HG02938 (cell line): ENCODE data around the gene RAD51AP2.
"Not testable (repeated sequence)": the region's sequence is repeated elsewhere in the genome, so short reads cannot be mapped to it uniquely, and the experiment has no call there.

Source experiments
- ATAC-seq: cut with Tn5 transposase; IDR thresholded peaks from one replicate; pipeline ENCODE4 v1.9.1; 2021; ENCODE audit warnings: mild to moderate bottlenecking, moderate library complexity; ENCODE audit not compliant: unreplicated experiment

Gene RAD51AP2

DNA sequence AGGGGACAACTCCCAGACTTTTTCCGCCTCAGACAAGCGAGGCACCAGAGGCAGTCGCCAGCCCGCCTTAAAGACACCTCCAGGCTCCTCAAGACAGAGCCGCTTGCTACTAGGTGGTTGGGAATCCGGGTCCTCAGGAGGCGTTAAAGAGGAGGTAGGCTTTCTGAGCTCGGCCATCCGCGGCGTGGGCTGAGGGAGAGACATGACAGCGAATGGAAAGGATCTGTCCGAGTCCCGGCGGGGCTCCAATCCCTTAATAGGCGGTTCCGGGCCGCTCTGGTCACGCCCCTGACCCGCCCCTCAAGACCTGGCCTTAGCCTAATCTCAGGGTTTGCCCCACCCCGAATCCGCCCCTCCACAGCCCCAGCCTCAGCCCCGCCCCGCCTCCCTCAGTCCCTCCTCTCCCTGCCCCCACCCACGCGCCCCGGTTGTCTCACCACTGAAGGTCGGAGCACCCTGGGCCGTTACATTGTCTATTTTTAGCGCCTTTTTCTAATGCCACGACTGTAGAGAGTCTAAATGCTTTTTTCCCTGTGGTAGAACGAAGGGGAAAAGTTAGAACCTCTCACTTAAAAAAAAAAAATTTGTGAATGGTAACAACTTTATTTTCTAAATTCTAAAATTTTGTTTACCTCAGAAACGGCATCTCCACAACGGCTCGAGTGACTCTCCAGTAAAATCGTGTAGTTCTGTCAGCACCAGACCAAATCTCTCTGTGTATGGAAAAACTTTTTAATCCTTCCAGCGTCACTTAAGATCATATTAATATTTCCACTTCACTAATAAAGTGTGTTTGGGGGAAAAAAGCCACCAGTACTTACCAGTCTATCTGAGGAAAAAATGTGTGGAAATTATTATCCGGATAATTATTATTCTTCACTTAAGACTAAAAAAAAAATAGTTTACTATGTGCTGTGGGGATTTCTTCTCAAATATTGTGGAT is at the start of gene RAD51AP2:
Gene RAD51AP2 (minus strand): TSS at position 229 of the 943 bp plus-strand sequence. CDS start 25 bp downstream, at position 204.
- peak; percentile 81 for ATAC-seq

DNA sequence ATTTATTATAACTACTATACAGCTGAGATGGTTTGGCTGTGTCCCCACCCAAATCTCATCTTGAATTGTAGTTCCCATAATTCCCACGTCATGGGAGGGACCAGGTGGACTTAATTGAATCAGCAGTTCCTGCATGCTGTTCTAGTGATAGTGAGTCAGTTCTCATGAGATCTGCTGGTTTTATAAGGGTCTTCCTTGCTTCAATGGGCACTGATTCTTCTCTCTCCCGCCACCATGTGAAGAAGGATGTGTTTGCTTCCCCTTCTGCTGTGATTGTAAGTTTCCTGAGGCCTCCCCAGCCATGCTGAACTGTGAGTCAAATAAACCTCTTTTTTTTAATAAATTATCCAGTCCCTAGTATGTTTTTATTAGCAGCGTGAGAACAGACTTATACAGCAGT is 47.5 kb upstream of the RAD51AP2 start:
- ATAC-seq: not testable (repeated sequence)

DNA sequence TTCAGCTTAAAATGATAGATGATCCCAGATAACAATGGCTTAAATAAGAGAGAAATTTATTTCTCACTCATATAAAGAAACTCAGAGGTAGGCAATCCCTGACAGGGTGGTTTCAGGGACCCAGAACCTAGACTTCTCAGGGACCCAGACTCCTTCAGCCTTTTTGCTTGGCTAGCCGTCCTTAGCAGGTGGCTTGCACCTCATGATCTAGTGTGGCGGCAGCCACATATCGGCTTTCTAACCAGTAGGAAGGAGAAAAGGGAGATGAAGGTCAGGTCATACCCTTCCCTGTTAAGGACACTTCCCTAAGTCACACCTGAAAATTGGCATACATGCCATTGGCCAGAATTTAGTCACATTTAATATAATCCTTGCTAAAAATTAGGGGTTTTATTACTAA is 40.6 kb upstream of the RAD51AP2 start:
- ATAC-seq: no peak

DNA sequence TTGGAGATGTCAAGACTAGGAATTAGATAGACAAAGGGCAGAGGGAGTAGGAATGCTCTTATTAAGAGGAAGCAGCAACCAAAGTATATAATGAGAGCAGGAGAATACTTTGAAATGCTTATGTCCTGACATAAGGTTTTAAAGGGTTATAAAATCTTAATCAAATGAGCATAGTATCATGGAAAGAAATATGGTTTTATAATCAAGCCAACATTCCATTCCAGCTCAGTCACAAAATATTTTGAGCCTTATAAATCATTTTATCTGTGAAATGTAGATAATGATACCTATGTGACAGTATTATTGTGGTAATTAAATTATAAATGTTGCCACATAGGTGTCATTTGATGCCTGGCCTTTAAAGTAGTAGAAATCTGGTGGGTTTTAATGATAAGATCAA is 39.8 kb upstream of the RAD51AP2 start:
- ATAC-seq: no peak

DNA sequence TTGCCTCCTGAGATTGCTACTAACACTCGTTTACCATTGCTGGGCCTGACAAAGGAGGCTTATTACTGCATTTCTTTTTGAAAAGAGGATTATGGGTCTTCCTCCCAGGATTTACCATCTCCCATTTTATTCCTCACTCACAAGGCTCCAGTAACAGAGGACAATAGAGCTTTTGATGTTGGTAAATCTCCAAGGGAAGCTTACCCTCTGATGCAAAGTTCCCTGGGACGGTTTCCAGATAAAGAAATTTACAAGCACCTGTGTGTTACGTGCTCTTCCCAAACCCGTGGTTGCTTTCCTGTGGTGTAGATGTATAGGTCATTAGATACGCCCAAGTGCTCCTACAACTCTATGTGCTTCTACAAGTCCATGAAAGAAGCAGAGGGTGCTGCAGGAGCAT is 39.4 kb upstream of the RAD51AP2 start:
- ATAC-seq: no peak

DNA sequence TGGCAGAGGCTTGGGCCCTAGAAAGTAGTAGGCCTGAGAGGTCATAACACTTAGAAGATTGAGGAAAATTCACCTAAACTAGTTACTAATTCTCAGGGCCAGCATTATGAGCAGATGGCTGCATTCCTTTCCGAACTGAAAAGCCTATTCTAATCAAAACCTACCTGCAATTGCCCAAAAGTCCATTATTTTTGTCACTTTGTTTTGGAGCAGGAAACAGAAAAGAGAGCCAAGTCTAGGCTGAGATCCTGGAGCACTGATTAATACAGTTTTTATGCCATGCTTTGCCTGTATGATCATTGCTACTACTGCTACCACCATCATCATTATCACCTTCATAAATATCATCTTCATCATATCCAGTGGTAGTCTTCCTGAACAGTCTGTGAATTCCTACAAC is 36.9 kb upstream of the RAD51AP2 start:
- no peak for ATAC-seq

DNA sequence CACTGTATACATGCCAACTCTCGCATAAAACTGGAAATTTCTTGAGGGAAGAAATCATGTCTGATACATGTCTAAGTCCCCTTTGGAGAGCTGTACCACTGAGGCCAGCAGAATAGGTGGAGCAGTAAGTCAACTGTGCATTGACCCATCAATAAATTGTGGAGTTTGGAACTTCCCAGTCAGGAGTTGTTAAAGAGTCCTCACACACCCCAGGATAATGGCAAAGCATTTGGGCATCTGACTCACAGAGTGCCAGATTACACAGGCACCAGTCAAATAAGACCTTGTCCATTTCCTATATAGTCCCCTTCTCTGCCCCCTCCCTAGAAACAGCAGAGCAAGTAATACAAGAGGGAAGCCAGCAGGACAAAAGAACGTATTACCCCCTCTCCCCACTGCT is 32.7 kb upstream of the RAD51AP2 start:
- no peak for ATAC-seq

DNA sequence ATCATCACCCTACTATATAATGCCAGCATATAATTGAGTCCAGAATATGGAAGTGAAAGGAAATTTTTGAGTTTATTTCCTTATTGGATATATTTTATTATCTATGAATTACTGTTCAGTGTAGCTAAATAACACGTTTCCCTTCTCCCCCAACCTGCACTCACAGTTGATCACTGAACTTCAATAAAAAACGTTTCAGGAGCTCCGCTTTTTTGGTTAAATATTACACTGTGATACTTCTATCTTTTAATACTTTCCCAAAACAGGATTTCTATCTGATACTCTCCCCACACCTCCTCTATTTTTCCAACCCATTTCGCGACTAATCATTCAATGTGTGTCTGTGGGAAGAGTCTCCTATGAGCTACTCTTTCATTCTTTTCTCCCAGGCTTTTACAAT is 29.5 kb upstream of the RAD51AP2 start:
- no peak for ATAC-seq

DNA sequence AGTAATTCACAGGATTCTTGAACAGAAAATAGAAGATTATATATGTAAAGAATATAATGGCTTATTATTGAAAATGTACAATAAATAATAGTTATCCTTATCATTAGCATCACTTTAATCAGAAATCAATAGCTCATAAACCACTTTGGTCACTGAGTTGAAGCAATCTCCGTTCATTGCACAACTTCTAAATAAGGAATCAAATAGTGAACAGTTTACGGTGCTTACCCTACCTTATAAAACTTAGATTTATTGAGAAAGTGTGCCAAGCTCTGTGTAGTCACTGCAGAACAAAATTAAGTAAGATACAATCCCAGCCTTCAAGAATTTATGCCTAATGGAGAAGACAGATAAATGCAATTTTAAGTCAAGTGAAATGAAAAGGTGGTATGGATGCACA is 29.0 kb upstream of the RAD51AP2 start:
- ATAC-seq: no peak

DNA sequence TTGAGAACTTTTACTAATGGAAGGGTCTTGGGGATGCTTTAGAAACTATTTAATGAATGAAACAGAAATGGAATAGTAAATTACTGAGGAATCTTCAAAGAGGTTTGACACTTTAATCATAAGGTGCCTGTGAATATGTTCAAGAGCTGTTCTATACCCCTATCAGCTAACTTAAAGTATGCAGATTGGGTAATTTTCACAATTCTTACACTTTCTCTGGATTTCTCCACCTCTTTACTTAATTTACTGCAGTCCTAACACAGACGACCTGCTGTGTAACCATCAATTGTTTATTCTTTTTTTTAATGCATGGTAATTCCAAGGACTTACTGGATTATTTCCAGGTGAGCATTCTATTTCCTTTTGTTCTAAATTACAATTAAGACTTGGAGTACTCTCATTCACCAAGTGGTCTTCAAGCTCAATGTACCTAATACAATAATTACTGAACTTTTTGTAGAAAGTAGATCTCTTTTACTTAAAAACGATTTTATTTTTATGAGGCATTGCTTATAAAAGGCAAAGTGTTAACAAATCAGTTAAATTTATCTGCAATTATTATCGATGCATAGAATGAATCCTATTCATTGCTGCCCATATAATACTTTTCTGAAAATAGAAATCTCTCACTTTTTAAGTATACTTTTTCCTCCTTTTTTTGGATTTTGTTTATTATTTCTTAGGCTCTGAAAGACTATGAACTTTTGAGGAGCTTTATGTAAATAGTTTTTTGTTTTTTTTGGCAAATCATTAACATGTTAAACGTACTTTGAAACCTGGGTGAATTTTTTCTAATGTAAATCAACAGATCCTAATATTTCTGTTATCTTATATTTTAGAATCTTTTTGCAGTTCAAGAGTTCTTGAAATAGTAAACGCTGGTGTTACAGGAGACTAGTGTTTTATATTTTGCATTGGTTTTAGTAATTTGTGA is 27.7 kb upstream of the RAD51AP2 start:
- ATAC-seq: no peak

DNA sequence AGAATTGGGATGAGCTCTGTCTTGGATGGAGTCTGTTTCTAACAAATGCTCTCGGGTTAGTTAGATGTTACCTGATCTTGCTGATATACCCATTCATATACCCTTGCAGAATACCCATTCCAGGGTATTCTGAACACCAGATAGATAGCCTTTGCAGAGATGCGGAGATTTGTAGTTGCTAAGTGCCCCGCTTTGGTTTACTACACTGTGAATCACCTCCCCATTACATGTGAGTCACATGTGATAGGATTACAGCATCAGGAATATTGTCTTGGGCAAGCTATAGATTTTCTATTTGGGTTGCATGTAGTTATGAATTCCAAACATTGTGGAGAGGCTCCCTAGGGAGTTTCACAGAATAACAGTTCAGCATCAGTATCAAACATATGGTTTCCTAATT is 26.0 kb upstream of the RAD51AP2 start:
- no peak for ATAC-seq

DNA sequence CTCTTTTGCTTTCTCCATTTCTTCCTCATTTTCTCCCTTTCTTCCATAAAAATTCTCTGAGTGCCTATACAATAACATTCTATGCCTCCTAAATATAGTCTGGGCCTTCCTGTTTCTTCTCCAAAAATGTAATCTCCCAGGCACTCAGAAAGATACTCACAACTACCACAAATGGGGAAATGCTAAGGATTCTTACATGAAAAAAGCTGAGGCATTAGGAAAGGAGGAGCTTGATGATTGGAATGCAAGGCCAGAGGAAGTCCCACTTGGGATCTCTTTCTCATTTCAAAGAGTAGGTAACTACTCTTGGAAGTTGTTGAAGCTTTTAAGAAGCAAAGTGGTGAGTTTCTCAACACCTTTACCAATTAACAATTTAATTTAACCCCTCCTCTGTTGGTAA is 25.6 kb upstream of the RAD51AP2 start:
- ATAC-seq: no peak

DNA sequence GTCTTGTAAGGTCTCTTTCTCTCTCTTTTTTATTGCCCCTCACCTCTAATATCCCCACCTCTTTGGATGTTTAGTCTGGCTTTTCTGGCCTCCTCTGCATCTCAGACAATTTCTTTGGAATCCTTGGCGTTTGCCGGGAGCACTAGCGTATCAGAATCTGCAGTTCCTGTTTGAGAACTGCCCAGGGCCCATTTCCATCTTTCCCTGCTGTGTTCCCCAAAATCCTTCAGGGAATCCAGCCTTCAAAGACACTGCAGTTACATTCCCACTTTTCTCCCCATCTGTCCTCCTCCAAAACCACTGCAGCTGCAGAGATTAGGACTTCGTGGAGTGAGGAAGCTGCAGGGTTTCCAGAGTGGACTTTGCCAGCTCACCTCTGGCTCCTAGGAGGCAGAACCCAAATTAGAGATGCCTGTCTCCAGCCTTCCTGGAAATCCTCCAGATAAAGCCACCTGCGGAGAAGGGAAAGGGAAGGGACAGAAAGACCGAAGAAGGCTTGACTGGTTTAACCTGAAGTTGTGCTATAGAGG is 25.0 kb upstream of the RAD51AP2 start:
- no peak for ATAC-seq

DNA sequence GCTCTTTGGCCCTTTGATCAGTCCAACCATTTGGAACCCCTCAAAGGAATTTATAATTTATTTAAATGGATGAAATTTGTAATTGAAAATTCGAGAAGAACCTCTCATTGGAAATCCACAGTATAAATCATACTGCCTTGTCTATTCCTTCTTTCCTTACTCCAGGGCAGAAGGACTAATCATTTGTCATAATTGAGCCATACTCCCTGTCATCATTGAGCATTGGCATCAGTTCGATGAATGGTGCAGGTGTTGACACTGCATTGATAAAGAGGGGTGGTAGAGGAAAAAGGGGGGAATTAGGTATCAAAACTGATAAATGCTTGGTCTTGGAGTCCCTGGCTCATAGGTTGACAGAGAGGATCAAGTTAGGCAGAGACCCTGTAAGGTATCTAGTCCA is 24.2 kb upstream of the RAD51AP2 start:
- no peak for ATAC-seq

DNA sequence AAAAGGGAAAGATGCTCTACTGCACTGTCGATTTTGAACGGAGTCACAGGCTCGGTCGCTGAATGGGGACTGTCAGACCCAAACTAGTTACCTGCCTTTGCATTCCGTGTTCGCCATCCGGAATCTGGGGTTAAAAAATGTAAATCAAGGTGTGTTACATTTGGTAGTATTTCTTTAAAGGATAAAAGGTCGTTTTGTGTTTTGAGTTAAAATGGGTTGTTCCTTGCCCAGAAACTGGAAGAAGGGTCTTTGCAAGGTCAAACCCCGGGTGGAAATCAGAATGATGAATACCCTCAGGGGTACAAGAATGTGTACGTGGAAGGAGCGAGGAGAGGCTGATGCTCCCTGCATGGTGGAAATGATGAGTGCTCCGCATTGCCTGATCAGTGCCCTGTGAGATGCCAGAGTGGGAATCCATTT is 23.3 kb upstream of the RAD51AP2 start:
- ATAC-seq: no peak

DNA sequence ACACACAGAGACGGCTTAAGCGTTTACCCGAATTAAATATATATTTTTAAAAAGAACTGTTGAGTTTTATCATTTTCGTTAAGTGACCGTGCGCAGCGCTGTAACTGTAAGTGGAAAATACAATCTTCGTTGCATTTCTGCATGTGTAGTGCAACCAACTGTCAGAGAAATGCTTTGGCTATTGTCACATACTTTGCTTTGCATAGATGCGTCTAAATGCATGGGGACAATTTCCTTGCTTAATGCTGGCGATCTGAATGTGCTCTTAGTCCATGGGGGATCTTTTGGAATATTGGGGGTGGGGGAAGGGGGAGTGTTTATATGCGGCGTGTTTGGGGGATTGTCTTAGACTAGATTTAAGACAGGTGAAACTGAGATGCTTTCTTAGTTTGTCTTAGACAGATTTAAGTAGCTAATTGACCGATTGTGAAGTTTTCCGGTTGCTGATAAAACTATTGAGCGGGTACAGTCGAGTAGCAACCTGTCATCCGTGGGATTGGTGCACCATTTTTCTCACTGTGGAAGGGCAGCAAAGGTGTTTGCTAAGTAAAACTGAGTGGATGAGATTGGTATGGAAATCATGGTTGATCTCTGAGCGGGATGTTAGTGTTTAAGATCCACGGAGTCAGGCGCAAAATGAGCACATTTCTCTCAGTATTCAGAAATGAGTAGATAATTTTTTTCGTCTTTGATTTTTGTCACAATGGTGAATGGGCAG is 22.7 kb upstream of the RAD51AP2 start:
- no peak for ATAC-seq

DNA sequence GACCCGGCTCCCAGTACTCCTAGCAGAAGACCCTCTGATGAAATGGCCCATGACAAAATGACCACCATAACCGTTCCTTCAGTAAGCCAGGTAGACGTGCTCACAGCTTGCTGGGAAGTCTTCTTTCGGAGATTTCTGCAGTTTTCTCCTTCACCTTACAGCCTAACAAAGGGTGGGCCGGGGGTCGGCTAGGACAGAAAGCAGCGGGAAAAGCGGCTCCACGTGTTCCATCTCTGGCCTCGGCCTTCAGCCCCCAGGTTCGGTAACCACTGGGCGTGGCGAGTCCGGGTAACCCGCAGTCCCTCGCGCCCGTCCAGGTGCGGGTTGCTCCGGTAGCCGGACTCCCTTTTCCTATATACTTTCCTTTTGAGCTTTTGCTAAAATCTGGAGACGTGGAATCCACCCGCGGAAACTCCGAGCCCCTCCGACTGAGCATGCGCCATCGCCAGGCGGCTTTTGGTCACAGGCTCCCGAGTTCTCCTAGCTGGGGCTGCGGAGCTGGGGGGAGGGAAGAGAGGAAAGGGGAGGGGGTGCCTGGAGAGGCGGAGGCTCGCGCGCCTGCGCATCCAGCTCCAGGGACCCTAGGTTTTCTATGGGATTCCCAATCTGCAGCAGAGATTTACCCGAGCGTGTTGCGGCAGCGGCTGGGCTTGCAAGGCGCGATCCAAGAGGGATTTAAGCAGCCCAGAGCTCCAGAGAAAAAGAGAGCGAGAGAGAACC is 22.0 kb upstream of the RAD51AP2 start, which contains the start of gene VSNL1:
Gene VSNL1 (plus strand): TSS at position 604 of the 720 bp plus-strand sequence. CDS start 51,379 bp downstream, outside the sequence.
- no peak for ATAC-seq

DNA sequence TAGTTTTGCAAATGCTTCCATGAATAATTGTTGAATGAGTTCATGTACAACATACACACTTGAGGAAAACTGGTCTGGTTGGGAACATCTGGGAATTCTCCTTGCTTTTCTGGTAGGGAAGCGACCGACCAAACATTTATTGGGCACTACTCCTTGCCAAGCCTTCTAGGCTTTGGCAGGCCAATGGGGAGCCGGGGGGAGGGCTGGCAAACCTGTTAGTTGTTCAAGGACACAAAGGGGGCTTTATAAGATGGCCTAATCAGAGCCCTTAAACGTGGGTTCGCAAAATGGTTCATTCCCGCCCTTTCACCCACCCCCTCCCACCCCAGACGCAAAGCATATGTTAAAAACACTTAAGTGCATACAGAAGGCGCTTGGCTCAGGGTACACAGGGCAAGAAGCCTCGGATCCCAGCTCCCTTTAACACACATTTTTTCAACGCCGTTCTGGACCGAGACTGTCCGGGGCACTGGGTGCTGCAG is 21.4 kb upstream of the RAD51AP2 start:
- ATAC-seq: no peak

DNA sequence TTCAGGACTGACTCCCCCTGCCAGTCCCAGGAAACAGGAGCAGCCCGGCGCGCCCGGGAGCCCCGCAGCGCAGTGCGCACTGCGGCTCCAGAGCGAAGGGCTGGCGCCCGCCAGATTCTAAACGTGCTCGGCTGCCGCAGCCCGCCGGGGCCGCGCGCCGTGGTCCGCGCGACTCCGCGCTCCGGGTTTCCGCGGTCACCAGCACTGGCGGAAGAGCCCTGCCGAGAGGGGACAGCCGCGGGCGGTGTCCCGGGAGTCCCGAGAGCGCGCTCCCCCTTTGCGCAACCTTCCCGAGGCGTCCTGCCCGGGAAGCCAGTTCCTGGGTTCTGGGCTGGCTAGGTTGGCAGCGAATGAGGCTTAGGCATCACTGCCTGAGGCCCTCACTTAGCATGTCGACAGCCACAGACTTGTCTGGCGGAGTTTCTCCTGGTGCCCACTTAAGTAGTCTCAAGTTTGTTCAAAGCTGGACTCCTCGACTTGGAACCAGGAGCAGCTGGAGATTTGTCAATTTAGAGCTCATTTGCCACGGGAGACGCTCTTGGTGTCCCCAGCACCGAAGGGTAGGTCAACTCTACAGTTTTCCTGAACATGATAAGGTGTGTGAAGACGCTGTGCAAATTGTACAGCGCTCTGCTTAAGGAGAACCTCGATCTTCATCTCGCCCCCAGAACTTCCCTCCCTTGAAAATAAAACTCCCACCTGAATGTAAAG is 20.8 kb upstream of the RAD51AP2 start:
- ATAC-seq: peak; percentile 64
